T-helper 1 cell (primary cell): Measurements from ENCODE around the gene AHNAK.
"Not testable (repeated sequence)": the region's sequence is repeated elsewhere in the genome, so short reads cannot be mapped to it uniquely, and the experiment has no call there.

ENCODE experiments used
- DNase-seq, 5 donors: peaks; one replicate each; pipeline ENCODE4 v3.0.0-alpha.2; 2012 to 2020

AHNAK gene

GRCh38 chr11:62571493-62571892 lies 24.9 kb upstream of the AHNAK start:
- DNase-seq: not testable (repeated sequence)

- not testable (repeated sequence) for DNase-seq
Observed at GRCh38 chr11:62570903-62571302, 24.3 kb upstream of the AHNAK start.

GRCh38 chr11:62569611-62570010 lies 23.0 kb upstream of the AHNAK start:
- no peak for DNase-seq

GRCh38 chr11:62567018-62567633 lies 20.5 kb upstream of the AHNAK start:
- DNase-seq: no peak

- no peak for DNase-seq
Observed at GRCh38 chr11:62566247-62566646, 19.6 kb upstream of the AHNAK start.

GRCh38 chr11:62565100-62565802 lies 18.6 kb upstream of the AHNAK start:
- no peak for DNase-seq

GRCh38 chr11:62561677-62562230 lies 15.1 kb upstream of the AHNAK start:
- not testable (repeated sequence) for DNase-seq

GRCh38 chr11:62560566-62561103 lies 14.0 kb upstream of the AHNAK start:
- peak; percentile 56 to 78 (median 72) for DNase-seq

- DNase-seq: not testable (repeated sequence)
Observed at GRCh38 chr11:62559626-62560025, 13.0 kb upstream of the AHNAK start.

- no peak for DNase-seq
Observed at GRCh38 chr11:62559204-62559603, 12.6 kb upstream of the AHNAK start.

- DNase-seq: no peak
Observed at GRCh38 chr11:62558669-62559068, 12.1 kb upstream of the AHNAK start.

- peak in 2 of 5 donors; percentile 39 to 95 for DNase-seq
Observed at GRCh38 chr11:62556875-62557631, 10.4 kb upstream of the AHNAK start.

- DNase-seq: peak; percentile 66 to 96 (median 78)
Observed at GRCh38 chr11:62556108-62556874, 9.7 kb upstream of the AHNAK start.

- peak; percentile 44 to 84 (median 71) for DNase-seq
Observed at GRCh38 chr11:62555464-62556107, 9.0 kb upstream of the AHNAK start.

- DNase-seq: no peak
Observed at GRCh38 chr11:62554387-62555167, 8.0 kb upstream of the AHNAK start.

GRCh38 chr11:62553839-62554361 lies 7.3 kb upstream of the AHNAK start:
- no peak for DNase-seq

GRCh38 chr11:62553080-62553838 lies 6.7 kb upstream of the AHNAK start:
- peak; percentile 48 to 77 (median 65) for DNase-seq

- no peak for DNase-seq
Observed at GRCh38 chr11:62552485-62553079, 6.0 kb upstream of the AHNAK start.

- not testable (repeated sequence) for DNase-seq
Observed at GRCh38 chr11:62550478-62550877, 3.9 kb upstream of the AHNAK start.
